ENCODE data around the gene TMEM204.

Gene TMEM204

DNA sequence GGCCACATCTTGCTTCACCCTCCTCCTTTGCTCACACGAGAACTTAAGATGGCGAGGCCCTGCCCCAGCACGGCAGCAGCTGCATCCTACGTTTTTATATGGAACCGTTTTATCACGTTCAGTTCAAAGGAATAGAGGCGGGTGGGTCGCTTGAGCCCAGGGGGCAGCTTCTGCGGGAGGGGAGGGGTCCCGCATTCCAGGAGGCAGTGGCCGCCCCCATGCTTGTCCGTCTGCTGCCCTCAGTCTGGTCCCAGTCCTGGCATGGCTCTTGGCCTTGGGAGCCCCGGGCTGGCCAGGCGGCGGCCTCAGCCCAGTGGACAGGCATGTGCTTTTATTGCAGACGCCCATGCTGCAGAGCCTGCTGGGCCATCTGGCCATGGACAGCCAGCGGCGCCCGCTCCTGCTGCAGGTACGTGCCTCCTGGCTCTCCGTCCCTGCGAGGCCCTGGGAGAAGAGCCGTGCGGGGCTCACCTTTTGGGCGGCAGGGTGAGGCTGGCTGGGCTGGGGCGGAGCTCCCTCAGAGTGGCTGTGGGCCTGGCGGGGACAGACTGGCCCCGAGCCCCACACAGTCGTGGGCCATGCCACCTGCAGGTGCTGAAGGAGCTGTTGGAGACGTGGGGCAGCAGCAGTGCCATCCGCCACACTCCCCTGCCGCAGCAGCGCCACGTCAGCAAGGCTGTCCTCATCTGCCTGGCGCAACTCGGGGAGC lies 33.6 kb upstream of the TMEM204 start:
- no peak for DNase-seq (ENCODE audit: low read depth, low spot score)
- in situ Hi-C loops (cut with HindIII; ENCODE audit: low sequenced_read_pairs), result no loop called here
- TF ChIP-seq, protein P1, sequence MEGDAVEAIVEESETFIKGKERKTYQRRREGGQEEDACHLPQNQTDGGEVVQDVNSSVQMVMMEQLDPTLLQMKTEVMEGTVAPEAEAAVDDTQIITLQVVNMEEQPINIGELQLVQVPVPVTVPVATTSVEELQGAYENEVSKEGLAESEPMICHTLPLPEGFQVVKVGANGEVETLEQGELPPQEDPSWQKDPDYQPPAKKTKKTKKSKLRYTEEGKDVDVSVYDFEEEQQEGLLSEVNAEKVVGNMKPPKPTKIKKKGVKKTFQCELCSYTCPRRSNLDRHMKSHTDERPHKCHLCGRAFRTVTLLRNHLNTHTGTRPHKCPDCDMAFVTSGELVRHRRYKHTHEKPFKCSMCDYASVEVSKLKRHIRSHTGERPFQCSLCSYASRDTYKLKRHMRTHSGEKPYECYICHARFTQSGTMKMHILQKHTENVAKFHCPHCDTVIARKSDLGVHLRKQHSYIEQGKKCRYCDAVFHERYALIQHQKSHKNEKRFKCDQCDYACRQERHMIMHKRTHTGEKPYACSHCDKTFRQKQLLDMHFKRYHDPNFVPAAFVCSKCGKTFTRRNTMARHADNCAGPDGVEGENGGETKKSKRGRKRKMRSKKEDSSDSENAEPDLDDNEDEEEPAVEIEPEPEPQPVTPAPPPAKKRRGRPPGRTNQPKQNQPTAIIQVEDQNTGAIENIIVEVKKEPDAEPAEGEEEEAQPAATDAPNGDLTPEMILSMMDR (IDR thresholded peaks at IDR 0.05; ENCODE audit: low read depth, low read length), result no peak
- no peak overlapping the region for H3K4me3 ChIP-seq (ENCODE audit: low read depth, low read length)

DNA sequence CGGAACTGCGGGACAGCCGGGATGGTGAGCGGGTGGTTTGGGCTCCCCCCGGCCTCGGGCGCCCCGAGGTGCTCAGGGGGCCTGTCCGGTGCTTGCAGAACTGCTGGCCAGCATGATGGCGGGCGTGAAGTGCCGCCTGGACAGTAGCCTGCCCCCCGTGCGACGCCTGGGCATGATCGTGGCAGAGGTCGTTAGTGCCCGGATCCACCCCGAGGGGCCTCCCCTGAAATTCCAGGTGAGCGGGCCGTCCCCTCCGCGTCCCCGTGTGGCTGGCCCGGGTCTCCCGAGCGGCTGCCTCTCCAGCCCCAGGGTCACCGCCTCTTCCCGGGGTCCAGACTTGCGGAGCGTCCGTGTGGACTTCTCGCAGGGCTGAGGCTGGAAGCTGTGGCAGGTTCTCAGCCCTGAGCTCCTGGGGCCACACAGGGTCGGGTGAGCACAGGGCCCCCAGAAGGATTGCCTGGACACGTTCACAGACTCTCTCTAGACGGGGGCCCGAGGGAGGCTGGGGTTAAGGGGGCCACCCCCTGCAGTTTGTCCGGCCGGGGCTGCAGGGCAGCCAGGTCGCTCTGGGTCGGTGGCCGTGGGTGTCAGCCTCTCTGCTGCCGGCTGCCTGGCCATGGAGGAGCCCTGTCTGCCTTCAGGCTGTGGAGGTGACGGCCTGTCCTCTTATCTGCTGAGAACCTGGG lies 32.9 kb upstream of the TMEM204 start:
- no peak for DNase-seq (ENCODE audit: low read depth, low spot score)
- TF ChIP-seq, protein P1 (IDR thresholded peaks at IDR 0.05; ENCODE audit: low read depth, low read length), result no peak
- in situ Hi-C loops (cut with HindIII; ENCODE audit: low sequenced_read_pairs), result no loop called here
- H3K4me3 ChIP-seq (ENCODE audit: low read depth, low read length), result no peak overlapping the region

DNA sequence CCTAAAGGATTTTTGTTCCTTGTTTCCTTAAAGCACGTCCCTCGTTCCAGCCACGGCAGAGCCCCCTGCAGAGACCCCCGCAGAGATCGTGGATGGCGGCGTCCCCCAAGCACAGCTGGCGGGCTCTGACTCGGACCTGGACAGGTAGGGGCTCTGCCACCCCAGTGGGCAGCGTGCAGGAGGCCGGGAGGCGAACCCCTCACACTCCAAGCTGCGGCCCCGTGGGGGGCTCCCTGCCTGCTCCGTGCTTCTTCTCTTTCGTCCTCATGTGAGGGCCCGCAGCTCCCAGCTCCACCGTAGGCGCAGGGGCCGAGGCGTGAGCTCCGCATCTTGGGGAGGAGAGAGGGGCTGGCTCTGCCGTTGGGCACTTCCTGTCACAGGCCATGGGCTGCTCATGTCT lies 31.8 kb upstream of the TMEM204 start:
- DNase-seq (ENCODE audit: low read depth, low spot score), result no peak
- no peak overlapping the region for H3K4me3 ChIP-seq (ENCODE audit: low read depth, low read length)
- in situ Hi-C loops (cut with HindIII; ENCODE audit: low sequenced_read_pairs), result no loop called here
- TF ChIP-seq, protein P1 (IDR thresholded peaks at IDR 0.05; ENCODE audit: low read depth, low read length), result no peak

DNA sequence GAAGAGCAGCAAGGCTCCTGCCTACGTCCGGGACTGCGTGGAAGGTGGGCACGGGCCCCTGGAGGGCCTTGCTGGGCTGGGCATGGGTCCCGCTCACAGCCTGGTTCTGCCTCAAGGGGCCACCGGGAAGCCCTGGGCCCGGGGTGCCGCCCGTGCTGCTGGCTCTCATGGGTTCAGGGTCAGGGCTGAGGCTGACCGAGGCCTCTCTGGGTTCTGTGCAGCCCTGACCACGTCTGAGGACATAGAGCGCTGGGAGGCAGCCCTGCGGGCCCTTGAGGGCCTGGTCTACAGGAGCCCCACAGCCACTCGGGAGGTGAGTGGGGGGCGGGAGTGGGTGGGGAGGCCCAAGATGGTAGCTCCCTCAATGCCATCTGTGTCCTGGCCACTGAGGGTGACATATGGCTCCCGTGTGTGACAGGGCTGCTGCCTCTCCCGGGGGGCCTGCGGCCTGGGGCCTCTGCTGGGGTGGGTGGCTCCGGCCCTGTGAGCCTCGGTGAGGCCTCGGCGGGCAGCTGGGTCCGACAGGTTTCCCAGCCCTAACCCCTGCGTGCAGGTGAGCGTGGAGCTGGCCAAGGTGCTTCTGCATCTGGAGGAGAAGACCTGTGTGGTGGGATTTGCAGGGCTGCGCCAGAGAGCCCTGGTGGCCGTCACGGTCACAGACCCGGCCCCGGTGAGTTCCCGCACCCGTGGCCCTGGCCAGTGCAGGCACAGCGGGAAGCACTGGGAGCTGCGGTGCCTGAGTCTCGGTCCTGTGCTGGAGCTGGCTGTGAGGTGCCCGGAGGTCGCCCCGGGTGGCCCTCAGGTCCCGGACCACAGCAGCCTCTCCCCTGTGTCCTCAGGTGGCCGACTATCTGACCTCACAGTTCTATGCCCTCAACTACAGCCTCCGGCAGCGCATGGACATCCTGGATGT lies 31.1 kb upstream of the TMEM204 start:
- in situ Hi-C loops (cut with HindIII; ENCODE audit: low sequenced_read_pairs), result no loop called here
- DNase-seq (ENCODE audit: low read depth, low spot score), result no peak
- TF ChIP-seq, protein P1 (IDR thresholded peaks at IDR 0.05; ENCODE audit: low read depth, low read length), result no peak
- no peak overlapping the region for H3K4me3 ChIP-seq (ENCODE audit: low read depth, low read length)

DNA sequence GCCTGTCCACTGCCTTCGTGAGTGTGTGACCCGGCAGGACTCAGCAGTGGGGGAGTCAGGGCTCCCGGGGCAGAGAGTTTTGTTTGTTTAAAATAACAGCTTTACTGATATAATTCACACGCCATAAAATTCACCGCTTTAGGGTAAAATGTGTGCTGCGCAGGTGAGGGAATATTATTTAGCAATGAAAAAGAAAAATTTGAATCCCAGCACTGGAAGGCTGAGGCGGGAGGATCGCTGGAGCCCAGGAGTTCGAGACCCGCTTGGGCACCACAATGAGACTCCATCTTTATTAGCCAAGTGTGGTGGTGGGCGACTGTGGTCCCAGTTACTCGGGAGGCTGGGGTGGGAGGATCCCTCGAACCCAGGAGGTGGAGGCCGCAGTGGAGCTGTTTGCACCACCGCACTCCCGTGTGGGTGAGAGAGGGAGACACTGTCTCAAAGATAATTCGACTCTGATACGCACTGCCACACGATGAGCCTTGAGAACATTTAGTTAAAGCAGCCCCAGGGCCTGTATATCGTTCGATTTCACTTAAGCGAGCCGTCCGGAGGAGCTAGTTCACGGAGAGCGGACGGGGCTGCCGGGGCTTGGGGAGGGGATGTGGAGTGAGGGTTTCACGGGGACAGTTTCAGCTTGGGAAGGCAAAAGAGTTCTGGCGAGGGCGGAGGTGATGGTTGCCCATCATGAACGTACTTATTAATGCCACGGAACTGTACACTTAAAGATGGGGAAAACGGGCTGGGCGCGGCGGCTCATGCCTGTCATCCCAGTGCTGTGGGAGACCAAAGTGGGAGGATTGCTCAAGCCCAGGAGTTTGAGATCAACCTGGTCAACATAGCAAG lies 30.1 kb upstream of the TMEM204 start:
- in situ Hi-C loops (cut with HindIII; ENCODE audit: low sequenced_read_pairs), result no loop called here
- TF ChIP-seq, protein P1 (IDR thresholded peaks at IDR 0.05; ENCODE audit: low read depth, low read length), result no peak
- no peak overlapping the region for H3K4me3 ChIP-seq (ENCODE audit: low read depth, low read length)
- DNase-seq (ENCODE audit: low read depth, low spot score), result no peak

Measured in astrocyte of the spinal cord (primary cell).